Right lobe of liver (tissue), 6 donors: Measurements from ENCODE around the gene AKAP17A. TPM values are rescaled to one million over a fixed set of nuclear protein-coding genes. Genes with fewer than 3 reads are reported as not detected.

Experiments
- ATAC-seq, 4 donors: fragments of 200-7000 bp; cut with Tn5 transposase; one replicate each; pipeline ENCODE4 v1.9.1; 2020; ENCODE audit warnings: mild to moderate bottlenecking in 4 of 4, moderate library complexity in 4 of 4
- DNase-seq, 3 donors: peaks; one replicate each; pipeline ENCODE4 v3.0.0-alpha.2; 2020
- H3K27ac ChIP-seq, 3 donors: fragments of 200-600 bp; one replicate each; pipeline ENCODE4 v1.8.0; 2022
- H3K27me3 ChIP-seq, 2 donors: fragments of 200-600 bp; one replicate each; pipeline ENCODE4 v1.8.0; 2022
- H3K36me3 ChIP-seq, 4 donors: fragments of 200-600 bp; sonication (generic) in 1 of 4; one replicate each; pipeline versions ENCODE4 v1.5.1 to v1.8.0; 2017 to 2022; ENCODE audit warnings: control low read depth in 1 of 4
- H3K4me1 ChIP-seq, 4 donors: fragments of 200-600 bp; sonication (generic) in 1 of 4; one replicate each; pipeline versions ENCODE4 v1.5.1 to v1.8.0; 2017 to 2022; ENCODE audit warnings: control low read depth in 1 of 4
- H3K4me3 ChIP-seq, 3 donors: fragments of 200-600 bp; one replicate each; pipeline ENCODE4 v1.8.0; 2022
- H3K9me3 ChIP-seq, 4 donors: fragments of 200-600 bp; sonication (generic) in 1 of 4; one replicate each; pipeline versions ENCODE4 v1.5.1 to v1.8.0; 2017 to 2022; ENCODE audit warnings: control low read depth in 1 of 4
- CTCF ChIP-seq, 4 donors: fragments of 200-600 bp in 3 of 4; fragments of 450-650 bp in 1 of 4; IDR thresholded peaks; one replicate each; pipeline versions ENCODE4 v1.5.1 to v1.8.0; 2016 to 2022; ENCODE audit warnings: antibody characterized with exemption in 4 of 4, mild to moderate bottlenecking in 2 of 4
- POLR2A ChIP-seq: fragments of 450-650 bp; IDR thresholded peaks from one replicate; pipeline ENCODE4 v1.6.1; 2017; ENCODE audit warnings: antibody characterized with exemption, mild to moderate bottlenecking
- WGBS: methylation state at CpG from one replicate; pipeline ENCODE4 v1.1.6; 2018; ENCODE audit warnings: low coverage, low lambda C conversion rate; ENCODE audit not compliant: insufficient coverage; ENCODE audit errors: missing lambda C conversion rate; 5-methylcytosine and 5-hydroxymethylcytosine counted together
- intact Hi-C, 2 donors: fragments of 100-400 bp; cut with DNase I; formaldehyde crosslinking; loops; one replicate each; pipeline versions ENCODE4 v1.11.2 to v1.14.1; 2022
- total RNA-seq, 6 experiments: library from RNA; depleted of rRNA in 2 of 6; stranded (reverse); fragments of >200 nt in 2 of 6; fragmentation: NEBNext Ultra II Directional in 3 of 6; extraction: Animal tissue kit (Norgen Biotek cat#: 25700) in 3 of 6; gene quantifications; one replicate each; pipeline versions ENCODE4 v1.1.0 to v1.2.4, GENCODE V29; 2016 to 2023
- donor health status: DM: no; HTN: yes; CAD: no.
- donor health status: DM: no; HTN: no; CAD: no.
- donor health status: DM: no; HTN: no; CAD: no.
- donor health status: DM: no; HTN: yes; CAD: no.
- donor health status: DM: no; HTN: yes; CAD: no.

The AKAP17A gene
- total RNA-seq, 6 experiments from 2014 or later: 15.1 to 33.2 (median 24.0) TPM

DNA sequence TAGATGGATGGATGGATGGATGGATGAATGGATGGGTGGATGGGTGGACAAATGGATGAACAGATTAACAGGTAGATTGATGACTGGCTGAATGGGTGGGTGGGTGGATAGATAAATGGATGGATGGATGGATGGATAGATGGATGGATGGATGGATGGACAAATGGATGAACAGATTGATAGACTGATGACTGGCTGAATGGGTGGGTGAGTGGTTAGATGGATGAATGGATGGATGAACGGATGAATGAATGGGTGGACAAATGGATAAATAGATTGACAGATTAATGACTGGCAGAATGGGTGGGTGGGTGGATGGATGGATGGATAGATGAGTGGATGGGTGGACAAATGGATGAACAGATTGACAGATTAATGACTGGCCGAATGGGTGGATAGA lies 13.6 kb upstream of the AKAP17A start:
- Histone ChIP-seq H3K4me1 (no peaks in the 10 kb centered on the region), H3K4me3 (no peak overlapping the region), H3K27ac (no peak overlapping the region), H3K27me3 (no peaks in the 10 kb centered on the region), H3K36me3 (no peaks in the 10 kb centered on the region), H3K9me3 (no peaks in the 10 kb centered on the region)
- intact Hi-C loops: loop anchor here (5.0 to 10.0 kb wide), 2 partner anchors 121 to 123 kb away; partner anchors contain the start of gene ASMTL (in 1 of the 2)
- ATAC-seq (no peak), DNase-seq (peak in 1 of 3 donors; percentile 3)
- WGBS: 23% methylated on average over 2 of the region's 2 CpGs
- TF ChIP-seq POLR2A (no peak), CTCF (IDR thresholded peaks at IDR 0.05) (no peak)

GRCh38 chrX:1578511-1579173 lies 12.8 kb upstream of the AKAP17A start:
- Histone ChIP-seq H3K9me3 (no peaks in the 10 kb centered on the region), H3K4me3 (no peak overlapping the region), H3K36me3 (no peaks in the 10 kb centered on the region), H3K27ac (no peak overlapping the region), H3K4me1 (no peaks in the 10 kb centered on the region), H3K27me3 (no peaks in the 10 kb centered on the region)
- intact Hi-C loops: loop anchor here (5.0 to 10.0 kb wide), 2 partner anchors 121 to 124 kb away; partner anchors contain the start of gene ASMTL (in 1 of the 2)
- DNase-seq: peak in 1 of 3 donors; percentile 12
- no peak for ATAC-seq
- 53% methylated on average over 6 of the region's 6 CpGs for WGBS
- TF ChIP-seq POLR2A: no peak
- TF ChIP-seq CTCF (IDR thresholded peaks at IDR 0.05): no peak

DNA sequence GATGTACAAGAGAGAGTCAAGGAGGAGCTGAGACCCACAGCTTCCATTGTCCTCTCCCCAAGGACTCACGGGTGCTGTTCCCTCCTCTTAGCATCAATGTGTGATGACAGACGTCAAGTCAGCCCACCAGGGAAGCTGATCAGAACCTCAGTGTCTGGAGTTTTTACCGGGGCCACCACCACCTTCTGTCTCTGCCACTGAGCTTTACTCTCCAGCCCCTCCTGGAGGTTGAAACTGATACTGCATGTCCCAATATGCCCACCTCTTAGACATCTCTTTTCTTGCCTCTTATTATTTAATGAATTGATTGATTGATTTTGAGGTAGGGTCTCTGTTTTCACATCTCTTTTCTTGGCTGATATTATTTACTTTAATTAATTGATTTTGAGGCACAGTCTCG lies 10.3 kb upstream of the AKAP17A start:
- intact Hi-C loops: no loop called here
- peak in 1 of 3 donors; percentile 60 for DNase-seq
- Histone ChIP-seq H3K27me3 (no peaks in the 10 kb centered on the region), H3K27ac (no peak overlapping the region), H3K4me3 (no peak overlapping the region), H3K36me3 (no peaks in the 10 kb centered on the region), H3K9me3 (no peaks in the 10 kb centered on the region), H3K4me1 (no peaks in the 10 kb centered on the region)
- 40% methylated on average over 2 of the region's 4 CpGs for WGBS
- peak; percentile 84 to 95 (median 95) for ATAC-seq
- TF ChIP-seq POLR2A (no peak), CTCF (IDR thresholded peaks at IDR 0.05) (peak; percentile 77 to 90 (median 86))

- Histone ChIP-seq H3K27me3 (no peaks in the 10 kb centered on the region), H3K4me1 (no peaks in the 10 kb centered on the region), H3K36me3 (no peaks in the 10 kb centered on the region), H3K9me3 (no peaks in the 10 kb centered on the region), H3K27ac (no peak overlapping the region), H3K4me3 (no peak overlapping the region)
- TF ChIP-seq CTCF (IDR thresholded peaks at IDR 0.05) (no peak), POLR2A (no peak)
- ATAC-seq (peak in 2 of 4 donors; percentile 35 to 37), DNase-seq (peak in 1 of 3 donors; percentile 31)
- intact Hi-C loops: no loop called here
- 42% methylated on average over 19 of the region's 27 CpGs for WGBS
Measured at GRCh38 chrX:1582686-1583437, 8.5 kb upstream of the AKAP17A start.
